Ecto neural progenitor cell (in vitro differentiated cells): ENCODE results near the gene ARHGAP4.

ENCODE experiments used
- DNase-seq: peaks from one replicate; pipeline ENCODE4 v3.0.0-alpha.2; 2018; ENCODE audit warnings: low spot score

Gene ARHGAP4

DNA sequence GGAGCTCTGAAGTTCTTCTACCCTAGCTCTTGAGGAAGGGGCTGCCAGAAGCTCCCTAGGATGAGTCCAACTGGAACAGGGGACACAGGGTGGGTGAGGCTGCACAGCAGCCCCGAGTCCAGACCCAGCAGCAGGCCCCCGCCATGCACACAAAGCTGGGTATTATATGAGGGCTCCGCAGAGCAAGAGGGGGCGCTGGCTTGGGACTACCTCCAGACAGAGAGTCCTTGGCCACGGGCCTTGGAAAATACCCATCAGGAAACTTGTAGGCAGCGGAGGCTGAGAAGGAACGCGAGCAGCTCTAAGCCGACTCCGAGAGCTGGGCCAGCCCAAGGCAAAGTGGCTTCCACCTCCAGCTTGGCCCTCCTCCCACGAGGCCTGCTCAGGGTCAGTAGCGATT, 37.5 kb upstream of the ARHGAP4 start:
- no peak for DNase-seq

DNA sequence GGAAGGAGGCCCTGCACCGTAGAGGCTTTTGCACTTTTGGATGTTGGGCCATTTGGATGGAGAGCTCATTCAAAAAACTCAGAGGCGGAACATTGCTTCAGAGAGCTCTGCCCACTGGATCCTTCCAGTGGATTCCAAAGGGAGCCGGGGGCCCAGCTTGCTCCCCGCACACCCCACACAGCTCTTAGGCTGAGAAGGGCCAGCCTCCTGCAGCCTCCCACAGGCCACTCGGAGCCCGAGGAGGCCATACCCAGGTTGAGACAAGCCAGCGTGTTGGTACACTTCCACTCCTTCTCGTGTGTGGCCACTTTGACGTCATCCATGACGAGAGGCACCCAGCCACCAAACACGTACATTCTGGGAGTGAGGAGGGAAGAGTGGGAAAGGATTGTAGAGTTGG, 35.2 kb upstream of the ARHGAP4 start:
- no peak for DNase-seq

DNA sequence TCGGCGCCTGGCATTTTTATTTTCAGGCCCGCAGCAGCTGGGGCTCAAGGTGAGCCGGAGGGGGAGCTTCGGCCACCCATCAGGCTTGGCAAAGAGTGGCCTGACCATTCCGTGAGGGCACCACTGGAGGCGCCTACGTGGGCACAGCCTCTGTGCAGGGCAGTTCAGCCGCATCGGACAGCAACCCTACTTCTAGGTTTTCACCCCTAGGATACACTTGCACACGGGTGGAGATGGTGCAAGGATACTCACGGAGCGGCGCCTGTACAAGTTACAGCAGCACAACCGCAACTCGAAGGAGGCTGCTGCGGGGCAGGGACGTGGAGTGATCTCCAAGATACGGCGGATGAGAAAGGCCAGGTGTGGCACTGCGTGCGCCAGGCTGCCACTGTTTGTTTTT, 34.7 kb upstream of the ARHGAP4 start:
- no peak for DNase-seq

DNA sequence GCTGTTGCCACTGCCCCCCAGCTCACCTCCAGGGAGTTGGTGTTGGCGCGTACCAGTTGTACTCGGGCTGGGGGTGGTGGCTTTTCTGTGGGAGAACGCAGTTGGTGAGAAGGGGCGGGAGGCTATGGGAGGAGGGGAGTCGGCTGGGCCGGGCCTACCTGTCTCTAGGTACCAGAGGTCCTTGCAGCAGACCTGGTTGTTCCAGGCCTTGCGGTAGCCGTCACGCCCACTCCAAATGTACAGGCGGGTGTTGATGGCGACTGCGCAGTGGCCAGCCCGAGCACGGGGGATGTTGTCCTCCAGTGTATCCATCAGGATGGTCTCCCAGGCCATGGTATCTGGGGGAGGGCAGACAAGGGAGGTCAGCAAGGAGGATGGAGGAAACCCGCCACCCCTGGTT, 34.0 kb upstream of the ARHGAP4 start:
- DNase-seq: no peak

DNA sequence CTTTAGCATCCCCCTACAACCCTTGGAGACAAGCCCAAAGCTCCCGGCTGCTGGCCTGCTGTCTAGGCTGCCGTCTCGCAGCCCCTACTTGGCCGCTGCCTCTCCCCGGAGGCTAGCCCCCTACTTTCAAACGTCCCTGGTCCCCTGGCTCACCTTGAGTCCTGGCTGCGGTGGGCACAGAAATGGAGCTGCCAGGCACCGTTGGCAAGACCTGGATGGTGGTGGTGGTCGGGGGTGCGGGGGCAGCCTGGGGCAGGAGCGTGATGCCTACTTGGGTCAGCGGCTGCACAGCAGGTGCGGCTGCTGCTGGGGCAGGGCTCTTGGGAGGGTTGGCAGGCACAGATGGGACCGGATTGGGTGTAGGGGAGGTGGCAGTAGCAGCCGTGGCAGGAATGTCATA, 33.6 kb upstream of the ARHGAP4 start:
- no peak for DNase-seq

DNA sequence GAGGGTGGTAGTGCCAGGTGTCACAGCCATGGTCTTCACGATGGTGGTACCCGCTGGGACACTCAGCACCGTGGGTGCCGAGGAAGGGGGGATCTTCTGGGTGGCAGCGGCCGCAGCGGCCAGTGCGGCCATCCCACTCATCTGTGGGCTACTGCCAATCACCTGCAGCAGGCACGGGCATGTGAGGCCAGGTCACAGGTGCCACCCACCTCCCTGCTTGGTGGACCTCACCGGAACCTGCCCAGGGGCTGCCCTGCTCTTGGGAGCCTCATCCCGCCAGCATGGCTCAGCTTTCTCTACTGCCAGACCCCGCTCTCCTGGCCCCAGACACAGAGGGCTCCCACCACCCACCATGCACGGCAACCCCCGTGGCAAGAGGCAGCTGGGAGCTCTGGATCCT, 32.5 kb upstream of the ARHGAP4 start:
- no peak for DNase-seq

DNA sequence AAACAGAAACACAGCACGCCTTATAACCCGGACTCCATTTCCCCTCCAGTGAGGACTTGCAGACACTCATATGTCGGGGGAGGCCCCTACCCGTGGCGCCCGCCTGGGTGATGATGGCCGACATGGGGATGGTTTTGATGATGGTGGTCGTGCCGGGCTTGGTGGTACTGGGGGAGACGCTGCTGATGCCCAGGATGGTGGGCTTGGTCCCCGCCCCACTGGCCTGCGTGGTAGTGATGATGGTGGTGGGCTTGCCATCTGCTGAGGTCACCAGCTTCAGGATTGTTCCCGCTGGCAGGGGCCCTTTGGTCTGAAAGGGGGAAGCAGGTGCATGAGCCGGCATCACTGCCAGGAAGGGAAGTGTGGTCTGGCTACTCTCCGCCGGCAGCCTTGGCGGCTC, 31.2 kb upstream of the ARHGAP4 start:
- DNase-seq: no peak

DNA sequence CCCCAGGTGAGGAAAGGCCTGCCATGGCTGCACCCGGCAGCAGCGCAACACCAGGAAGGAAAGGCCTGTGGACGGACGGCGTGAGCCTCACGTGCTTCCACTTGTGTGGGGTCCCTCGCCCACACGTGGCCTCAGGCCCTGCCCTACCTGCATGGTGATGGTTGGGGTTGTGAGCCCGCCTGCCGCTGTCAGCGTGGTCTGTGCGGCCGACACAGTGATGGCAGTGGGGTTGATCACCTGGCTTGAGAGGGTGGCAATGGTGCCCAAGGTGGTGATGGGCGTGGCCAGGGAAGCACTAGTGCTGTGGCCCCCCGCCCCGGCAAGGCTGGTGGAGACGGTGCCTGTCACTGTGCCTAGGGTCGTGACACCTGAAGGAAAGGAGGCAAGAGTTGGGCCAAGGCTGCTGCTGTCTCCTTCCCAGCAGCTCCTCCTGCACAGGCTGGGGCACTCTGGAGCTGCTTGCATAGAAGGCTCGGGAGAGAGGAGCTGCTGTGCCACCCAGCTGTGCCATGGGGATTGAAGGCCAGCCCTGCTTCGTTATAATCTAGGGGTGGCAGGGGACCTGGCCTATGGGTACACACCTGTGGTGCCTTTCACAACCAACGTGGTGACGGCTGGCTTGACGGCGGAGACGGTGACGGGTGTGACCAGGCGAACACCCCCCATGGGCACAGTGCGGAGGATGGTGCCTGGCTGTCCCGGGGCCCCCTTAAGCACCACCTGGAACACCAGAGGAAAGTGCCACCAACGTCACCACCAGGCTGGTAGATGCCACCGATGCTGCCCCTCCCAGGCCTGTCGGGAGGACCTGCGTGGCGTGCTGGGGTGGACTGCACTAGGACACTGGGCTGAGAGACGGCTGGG, 30.2 kb upstream of the ARHGAP4 start:
- no peak for DNase-seq

DNA sequence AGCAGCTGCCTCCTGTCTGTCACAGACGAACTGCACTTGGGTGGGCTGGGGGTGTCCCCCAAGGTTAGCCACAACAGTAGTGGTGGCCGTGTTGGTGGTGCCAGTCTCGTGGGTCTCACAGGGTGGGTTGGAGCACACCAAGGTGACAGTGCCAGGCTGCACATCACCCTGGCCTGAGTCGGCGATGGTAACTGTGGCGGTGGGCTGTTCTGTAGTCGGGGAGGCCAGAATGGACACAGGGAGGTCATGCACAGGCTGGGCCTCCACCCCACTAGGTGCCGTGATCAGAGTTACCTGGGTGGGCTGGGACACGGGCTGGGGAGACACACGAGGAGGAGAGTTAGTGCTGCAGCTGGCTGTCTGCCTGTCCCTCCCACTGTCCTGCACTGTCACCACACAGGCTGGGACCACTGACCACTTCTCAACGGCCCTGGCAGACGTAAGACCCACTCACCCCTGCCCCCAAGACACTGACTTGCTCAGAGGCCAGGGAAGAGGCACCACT, 29.2 kb upstream of the ARHGAP4 start:
- no peak for DNase-seq

DNA sequence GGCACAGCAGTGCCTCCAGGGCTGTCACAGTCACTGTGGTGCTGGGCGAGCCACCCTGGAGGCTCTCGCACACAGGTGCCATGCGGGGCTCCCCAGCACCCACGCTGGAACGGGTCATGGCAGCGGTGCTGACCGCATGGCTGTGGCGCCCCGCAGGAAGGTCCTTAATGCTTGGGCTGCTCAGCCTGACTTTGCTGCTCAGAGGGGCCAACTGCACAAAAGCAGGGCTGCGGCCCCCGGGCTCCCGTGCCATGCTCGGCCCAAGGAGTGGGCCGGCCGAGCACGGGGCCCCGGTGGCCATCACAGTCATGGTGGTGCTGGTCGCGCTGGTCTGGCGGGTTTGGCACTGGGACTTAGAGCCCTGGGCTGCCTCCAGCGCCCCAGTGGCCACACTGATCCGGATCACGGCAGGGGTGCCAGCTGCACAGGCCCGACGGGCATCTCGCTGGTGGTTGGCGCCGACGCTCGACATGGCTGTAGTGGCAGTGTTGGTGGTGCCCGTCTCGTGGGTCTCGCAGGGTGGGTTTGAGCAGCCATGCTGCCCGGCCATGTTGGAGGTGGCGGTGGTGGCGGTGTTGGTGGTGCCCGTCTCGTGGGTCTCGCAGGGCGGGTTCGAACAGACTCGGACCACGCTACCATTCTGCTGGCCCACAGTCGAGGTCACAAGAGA, 28.6 kb upstream of the ARHGAP4 start:
- no peak for DNase-seq

DNA sequence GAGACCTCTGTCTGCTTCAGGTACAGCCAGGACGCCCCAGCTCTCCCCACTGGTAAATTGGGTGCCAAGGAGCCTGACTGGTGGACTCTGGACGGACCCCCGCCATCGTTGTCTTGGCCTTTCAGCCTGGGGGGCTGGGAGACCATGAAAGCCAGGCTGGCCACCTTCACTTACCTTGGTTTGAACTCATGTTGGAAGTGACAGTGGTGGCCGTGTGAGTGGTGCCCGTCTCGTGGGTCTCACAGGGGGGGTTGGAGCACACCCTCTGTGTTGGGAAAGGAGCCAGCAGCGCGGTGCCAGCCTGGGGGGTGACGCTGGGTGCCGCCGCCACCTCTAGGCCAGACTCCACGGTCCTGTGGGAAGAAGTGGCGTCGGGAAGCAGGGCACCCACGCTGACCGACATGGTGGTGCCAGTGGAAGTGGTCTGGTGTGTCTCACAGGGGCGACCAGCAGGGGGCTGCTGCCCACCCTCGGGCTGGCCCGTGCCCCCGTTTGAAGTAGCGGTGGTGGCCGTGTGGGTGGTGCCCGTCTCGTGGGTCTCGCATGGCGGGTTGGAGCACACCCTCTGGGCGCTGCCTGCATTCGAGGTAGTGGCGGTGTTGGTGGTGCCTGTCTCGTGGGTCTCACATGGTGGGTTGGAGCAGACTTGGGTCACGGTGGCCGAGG, 28.0 kb upstream of the ARHGAP4 start:
- no peak for DNase-seq

DNA sequence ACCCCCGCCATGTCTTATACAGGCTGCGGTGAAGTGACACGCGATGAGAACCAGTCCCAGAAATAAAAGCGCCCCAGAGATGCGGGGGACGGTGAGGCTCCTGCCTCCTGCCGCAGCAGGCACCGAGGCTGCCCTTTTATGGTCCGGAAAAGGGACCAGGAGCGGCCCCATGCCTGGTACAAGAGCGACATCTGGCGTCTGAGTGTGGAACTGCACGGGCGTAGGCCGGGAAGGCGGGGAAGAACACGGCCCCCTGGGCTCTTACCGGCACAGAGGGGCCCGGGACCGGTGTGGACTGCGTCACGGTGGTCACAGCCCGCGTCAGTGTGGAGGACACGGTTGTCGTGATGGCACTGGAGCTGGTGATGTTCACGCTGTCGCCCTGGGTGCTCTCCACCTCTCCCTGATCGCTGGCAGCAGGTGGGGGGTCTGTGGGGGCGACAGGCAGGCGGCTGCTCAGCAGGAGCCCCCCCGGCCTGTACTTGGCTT, 27.3 kb upstream of the ARHGAP4 start:
- DNase-seq: peak; percentile 80

DNA sequence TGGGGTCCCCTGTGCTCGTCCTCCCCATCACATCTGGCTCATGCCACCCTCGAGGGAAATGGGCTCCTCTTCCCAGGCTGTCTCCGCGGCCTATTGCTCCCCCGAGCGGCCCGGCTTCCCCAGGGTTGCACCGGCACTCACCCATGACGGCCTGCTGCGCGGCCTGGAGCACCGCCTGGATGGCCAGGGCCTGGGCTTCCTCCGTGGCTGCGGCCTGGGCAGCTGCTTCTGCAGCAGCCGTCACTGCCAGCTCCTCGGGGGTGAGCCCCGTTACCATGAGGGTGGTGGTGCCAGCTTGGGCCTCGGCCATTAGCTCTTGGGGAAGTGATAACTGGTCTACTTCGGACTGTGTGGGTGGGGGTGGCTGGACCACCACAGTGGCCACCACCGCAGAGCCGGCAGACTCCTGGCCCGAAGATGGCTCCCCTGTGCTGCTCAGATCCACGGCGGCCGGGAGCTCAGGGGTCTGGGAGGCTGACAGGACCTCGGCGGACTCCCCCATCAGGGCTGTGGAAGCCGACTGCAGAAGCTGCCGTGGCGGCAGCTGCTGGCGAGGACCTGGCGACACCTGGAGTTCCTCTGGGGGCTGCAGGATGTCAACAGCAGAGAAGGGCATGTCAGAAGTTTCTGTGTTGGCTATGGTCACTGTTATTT, 26.4 kb upstream of the ARHGAP4 start:
- no peak for DNase-seq

DNA sequence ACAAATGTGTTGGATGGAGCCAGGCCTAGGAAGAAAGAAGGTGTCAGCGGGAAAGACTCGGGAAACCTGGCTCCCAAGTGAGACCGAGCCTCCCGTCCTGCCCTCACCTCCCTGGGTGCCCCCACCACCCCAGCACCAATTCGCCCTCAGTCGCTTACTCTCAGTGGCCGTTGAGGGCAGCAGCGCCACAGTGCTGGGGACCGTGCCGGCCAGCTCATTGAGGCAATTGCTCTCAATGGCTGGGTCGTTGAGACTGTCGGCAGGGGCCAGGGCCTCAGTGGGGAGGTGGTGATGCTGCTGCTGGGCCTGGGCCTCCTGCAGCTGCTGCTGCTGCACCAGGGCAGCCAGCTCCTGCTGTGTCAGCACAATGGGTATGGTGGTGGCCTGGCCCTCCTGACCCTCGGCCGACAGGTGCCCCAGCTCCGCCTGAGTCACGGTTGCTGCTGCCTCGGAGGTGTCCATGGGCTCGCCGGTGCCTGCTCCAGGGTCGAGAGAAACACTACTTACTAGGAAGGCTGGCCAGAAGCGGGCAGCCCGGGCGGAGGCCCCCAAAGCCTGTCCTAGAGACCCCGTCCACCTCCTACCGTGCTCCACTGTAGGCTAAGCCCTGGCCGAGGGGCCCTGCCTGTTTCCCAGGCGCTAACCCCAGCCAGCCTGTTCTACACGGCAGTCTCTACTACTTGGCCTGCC, 25.8 kb upstream of the ARHGAP4 start:
- DNase-seq: no peak

DNA sequence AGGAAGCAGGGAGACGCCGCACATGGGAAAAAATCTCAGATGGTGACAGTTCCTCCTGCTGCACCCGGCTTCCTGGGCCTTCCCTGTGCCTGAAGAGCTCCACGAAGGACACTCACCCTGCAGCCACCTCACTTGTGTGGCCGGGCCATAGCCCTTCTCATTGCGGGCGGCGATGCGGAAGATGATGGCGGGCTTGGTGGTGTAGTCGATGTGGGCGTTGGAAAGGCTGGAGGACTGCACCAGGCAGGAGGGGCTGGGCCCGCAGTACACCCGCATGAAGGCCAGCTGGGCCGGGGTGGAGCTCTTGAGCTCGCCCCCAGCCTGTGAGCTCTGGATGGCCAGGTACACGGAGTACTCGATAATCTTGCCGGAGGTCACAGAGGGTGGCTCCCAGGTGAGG, 24.1 kb upstream of the ARHGAP4 start:
- no peak for DNase-seq

DNA sequence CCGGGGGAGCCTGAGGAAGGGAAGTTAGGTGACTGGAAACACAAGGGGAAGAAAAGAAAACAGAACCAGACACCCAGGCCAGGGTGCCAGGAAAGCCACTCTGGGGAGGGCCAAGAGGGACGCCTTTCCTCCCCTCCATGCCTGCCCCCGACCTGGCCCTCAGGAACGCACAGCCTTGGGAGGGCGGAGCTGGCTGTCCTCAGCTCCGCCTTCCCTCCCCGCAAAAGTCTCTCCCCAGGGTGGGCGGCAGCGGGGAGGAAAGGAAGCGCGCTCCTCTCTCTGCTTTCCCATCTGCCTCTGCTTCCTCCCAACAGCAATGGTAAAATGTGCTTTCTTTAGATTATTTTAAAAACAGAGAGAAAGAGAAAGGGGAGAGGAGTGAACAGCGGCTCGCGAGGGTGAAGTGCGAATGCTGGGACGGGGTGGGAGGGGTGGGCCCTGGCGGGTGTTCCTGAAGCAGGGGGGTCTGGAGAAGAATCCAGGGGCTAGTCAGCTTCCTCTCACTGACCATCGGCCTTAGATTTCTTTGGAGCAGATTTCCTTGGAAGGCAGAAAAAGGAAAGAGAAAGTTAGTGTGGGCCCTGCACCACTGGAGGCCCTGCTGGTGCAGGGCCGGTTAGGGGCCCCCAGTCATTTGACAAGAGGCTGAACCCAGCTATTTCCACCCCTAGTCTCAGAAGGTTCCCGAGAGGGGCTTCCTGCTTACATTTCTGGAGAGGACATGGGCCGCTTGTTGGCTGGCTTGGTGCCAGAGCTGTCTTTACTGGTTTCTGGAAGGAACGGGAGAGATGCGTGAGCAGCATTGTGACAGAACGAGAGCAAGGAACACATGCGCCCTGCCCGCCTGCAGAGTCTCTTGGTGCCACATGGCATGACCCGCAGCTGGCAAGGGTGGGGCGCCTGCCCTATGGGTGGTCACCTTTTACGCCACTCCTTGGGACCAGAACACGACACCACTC, 23.1 kb upstream of the ARHGAP4 start:
- no peak for DNase-seq

DNA sequence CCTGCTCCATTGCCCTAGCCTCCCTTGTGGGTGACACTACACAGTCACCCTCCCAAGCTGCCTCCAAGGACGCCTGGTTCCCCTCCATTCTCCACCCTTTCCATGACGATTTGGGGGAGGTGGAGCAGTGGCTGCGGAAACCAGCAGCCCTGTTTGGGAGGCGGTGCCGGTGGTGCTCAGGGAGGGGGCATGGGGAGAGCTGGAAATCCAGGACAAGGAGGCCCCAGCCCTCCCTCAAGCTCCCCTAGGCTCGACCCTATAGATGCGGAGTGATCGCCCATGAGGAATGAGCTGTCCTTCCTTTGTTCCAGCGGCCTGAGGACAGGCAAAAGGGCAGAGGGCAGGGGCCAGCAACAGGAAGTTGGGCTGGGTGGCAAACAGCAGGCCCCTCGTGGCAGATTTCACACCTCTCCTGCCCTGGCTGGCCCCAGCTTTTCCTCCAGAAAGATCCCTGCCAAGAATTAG, 22.0 kb upstream of the ARHGAP4 start:
- DNase-seq: no peak

DNA sequence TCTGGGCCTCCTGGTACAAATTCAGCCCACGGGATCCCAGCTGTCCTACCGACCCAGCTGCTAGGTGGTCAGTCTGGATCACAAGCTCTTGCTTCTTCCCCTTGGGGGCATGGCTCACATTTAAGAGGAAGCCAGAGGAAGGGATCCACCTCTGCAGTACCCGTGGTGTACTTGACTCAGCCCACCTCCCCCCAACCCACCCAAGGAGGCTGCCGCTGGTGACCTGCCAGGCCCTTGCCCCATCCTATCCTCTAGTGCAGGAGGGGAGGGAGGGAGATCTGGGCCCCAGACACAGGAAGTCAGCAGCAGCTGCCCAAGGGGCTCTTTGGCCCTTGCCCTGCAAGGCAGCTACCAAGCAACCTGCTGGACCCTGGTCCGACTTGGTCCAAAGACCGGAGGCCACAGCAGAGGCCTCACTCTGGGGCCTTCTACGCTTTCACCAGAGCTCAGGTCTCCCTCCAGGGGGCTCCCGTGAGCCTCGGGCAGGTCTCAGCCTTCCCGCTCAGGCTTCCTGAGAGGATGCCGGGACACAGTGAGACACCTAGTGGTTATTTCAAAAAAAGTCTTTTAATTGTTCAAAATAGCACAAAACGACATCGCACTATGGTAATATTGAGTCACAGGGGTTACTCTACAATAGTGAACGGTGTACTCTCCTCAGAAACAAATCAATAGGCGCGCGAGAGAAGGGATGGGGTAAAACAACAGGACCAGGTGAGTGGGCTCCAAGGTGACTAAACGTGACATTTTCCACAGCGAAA, 21.1 kb upstream of the ARHGAP4 start:
- peak; percentile 78 for DNase-seq
